C4-2B (cell line): ENCODE results near the gene CRYGB.
A peak's percentile ranks its signal among the peaks of the same experiment; 100 is the strongest.
"Not testable (repeated sequence)": the region's sequence is repeated elsewhere in the genome, so short reads cannot be mapped to it uniquely, and the experiment has no call there.

Source experiments
- H3K27ac ChIP-seq: fragments of 450-650 bp; 2 replicates; pipeline ENCODE4 v1.5.1; 2017
- ZFX ChIP-seq: fragments of 450-650 bp; IDR thresholded peaks from 2 replicates; pipeline ENCODE4 v1.6.1; 2017
- TF ChIP-seq, protein P1 (sequence below): fragments of 450-650 bp; conservative IDR thresholded peaks from 2 replicates; pipeline ENCODE4 v1.5.1; 2017; ENCODE audit warnings: mild to moderate bottlenecking

Gene CRYGB

DNA sequence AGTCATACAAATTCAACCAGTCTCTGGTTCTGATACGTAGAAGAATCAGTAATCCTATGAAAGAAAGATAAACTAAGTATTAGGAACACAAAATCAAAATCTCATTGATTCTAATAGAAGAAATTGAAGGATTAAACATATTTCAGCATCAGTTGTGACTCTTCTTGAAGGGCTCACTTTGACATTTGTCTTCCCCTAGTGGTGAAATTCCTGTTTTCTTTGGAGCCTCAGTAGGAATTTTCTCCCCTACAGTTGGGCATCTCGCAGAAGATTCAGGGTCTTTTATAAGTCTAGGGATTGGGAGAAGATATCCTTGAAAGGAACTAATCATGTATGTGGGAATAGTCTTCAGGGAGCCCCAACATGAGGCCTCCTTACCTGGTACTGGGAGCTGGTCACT lies 2.8 kb upstream of the CRYGB start:
- TF ChIP-seq, protein P1, sequence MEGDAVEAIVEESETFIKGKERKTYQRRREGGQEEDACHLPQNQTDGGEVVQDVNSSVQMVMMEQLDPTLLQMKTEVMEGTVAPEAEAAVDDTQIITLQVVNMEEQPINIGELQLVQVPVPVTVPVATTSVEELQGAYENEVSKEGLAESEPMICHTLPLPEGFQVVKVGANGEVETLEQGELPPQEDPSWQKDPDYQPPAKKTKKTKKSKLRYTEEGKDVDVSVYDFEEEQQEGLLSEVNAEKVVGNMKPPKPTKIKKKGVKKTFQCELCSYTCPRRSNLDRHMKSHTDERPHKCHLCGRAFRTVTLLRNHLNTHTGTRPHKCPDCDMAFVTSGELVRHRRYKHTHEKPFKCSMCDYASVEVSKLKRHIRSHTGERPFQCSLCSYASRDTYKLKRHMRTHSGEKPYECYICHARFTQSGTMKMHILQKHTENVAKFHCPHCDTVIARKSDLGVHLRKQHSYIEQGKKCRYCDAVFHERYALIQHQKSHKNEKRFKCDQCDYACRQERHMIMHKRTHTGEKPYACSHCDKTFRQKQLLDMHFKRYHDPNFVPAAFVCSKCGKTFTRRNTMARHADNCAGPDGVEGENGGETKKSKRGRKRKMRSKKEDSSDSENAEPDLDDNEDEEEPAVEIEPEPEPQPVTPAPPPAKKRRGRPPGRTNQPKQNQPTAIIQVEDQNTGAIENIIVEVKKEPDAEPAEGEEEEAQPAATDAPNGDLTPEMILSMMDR = peak; percentile 32
- TF ChIP-seq ZFX = no peak
- H3K27ac ChIP-seq = no peak overlapping the region

DNA sequence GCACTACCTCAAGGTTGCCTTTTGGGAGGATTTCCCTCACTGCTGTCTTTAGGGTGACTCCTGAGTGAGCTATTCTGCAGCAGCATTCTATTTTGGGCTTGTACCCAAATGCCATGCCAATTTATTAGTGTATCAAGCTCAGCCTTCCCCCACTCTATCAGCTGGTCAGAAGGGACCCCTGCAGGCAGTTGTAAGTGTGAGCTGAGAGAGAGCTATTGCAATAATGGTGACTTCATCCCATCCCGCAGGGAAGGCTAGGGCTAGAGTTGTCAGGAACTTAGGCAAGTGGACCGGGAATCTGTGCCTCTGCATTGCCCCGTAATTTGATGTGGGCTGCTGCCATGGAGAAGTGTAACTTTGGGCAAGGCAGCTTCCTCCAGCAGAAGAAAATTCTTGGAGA lies 1.8 kb upstream of the CRYGB start:
- no peak overlapping the region for H3K27ac ChIP-seq
- TF ChIP-seq, protein P1 = no peak
- no peak for TF ChIP-seq ZFX

DNA sequence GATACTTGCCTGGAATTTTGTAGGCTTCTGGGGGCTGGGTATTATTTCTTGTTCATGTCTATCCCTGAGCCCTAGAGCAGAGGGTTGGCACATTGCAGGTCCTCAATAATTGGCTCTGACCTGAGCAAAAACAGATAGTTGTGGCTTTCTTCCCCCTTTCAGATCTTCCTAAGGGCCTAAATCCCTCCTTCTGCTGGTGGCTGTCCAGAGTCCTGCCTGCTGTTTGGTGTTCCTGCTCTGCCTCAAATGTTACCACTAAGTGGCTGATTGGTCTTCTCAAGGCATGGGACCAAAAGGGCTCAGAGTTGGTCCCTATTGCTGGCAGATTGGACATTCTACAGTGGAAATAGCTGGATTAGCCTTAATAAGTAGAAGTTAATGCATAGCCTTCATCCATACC lies 1.1 kb upstream of the CRYGB start:
- TF ChIP-seq, protein P1 = no peak
- TF ChIP-seq ZFX = no peak
- H3K27ac ChIP-seq = no peak overlapping the region

DNA sequence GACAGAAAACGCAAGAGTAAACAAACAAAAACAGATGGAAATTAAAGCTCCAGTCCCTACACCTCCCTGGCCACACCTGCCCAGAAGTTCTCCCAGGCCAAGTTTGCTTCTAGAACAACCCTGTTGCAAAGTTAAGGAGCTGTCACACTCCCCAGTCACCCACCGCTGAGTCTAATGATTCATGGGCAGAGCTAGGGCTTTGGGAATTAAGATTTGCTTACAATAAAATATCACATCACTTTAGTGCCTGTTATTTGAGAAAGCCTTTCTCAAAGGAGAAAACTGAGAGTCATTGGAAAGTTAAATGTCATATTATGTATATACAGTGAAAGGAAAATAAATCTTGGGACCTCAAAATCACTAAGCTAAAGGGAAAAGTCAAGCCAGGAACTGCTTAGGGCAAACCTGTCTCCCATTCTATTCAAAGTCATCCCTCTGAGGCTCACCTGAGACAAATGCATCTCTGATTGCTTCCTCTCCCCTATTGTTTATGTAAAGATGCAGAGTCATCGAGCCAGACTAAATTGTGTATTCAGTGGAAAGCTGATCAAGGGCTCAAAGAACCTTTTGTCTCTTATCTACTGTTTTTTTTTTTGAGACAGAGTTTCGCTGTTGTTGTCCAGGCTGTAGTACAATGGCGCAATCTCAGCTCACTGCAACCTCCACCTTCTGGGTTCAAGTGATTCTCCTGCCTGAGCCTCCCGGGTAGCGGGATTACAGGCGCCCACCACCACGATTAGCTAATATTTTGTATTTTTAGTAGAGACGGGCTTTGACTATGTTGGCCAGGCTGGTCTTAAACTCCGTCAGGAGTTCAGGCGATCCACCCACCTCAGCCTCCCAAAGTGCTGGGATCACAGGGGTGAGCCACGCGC lies 2.8 kb downstream of the CRYGB start:
- H3K27ac ChIP-seq = no peak overlapping the region

DNA sequence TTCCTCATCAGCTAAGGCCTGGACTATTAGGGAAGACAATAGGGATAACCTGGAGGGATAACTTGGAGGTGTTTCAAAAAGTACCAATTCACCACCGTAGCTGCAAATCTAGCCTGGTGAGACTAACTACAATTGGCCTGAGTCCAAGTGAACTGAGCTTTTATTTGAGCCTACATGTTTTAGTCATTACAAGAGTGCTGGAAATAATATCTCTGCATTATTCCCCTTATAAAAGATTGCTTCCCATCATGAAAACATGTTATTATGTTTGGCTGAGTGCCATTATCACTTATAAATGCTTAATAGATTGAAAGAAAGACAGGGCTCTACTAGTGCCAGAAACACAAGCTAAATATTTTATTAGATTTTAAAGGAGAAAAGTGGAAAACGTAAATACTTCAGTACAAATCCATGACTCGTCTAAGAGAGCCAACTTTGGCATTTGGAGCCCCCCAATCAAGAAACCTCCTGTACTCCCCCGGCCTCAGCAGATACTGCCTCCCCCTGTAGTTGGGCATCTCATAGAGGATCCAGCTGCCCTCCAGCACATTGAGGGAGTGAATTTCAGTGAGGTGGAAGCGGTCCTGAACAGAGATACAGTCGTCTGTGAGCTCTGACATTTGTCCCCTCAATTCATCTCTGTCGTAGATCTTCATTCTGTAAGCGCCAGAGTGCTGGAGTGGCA lies 3.6 kb downstream of the CRYGB start:
- TF ChIP-seq ZFX = no peak
- TF ChIP-seq, protein P1 = no peak
- no peak overlapping the region for H3K27ac ChIP-seq

More for the DNA sequence above, 2.8 kb downstream of the CRYGB start:
- no peak for TF ChIP-seq ZFX
- TF ChIP-seq, protein P1 = no peak

DNA sequence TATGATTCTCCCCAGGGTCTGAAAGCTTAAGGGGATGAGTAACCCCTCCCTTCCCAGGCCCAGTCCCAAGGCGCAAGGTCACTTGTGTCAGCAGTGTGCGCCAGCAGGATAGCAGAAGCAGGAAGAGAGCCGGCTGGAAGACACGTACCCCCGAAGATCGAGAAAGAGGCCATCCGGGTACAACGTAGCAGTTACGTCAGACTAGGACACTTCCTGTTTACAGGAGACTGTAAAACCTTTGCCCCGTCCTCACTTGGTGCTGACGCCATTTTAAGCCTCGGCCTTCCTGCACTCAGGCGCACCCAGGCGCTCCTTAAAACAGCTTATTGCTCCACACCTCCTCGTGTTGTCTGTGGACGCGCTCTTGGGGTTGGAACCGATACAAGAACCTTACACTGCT lies 6.5 kb downstream of the CRYGB start:
- TF ChIP-seq ZFX = no peak
- TF ChIP-seq, protein P1 = no peak
- no peak overlapping the region for H3K27ac ChIP-seq

DNA sequence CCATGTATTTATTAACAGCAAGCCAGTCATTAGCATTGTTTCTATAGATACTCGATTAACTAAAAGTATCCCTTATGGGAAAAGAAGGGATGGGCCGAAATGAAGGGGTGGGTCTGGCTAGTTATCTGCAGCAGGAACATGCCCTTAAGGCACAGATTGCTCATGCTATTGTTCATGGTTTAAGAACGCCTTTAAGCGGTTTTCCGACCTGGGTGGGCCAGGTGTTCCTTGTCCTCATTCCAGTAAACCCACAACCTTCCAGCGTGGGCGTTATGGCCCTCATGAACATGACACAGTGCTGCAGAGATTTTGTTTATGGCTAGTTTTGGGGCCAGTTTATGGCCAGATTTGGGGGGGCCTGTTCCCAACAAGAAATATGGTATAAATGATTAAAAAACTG lies 7.6 kb downstream of the CRYGB start:
- H3K27ac ChIP-seq = not testable (repeated sequence)
